Heart left ventricle (tissue), 13 donors: ENCODE measurements around the gene PABPC1L.

Experiments
- CTCF ChIP-seq, 12 donors: fragments of 200-600 bp; sonication (generic) in 4 of 12; IDR thresholded peaks; one replicate each; pipeline versions ENCODE4 v1.5.0 to v1.8.0; 2018 to 2022; ENCODE audit warnings: antibody characterized with exemption in 12 of 12, mild to moderate bottlenecking in 5 of 12
- POLR2A ChIP-seq, 2 donors: fragments of 450-650 bp; IDR thresholded peaks; one replicate each; pipeline ENCODE4 v1.6.1; 2017; ENCODE audit warnings: antibody characterized with exemption in 2 of 2, mild to moderate bottlenecking in 2 of 2, moderate library complexity in 2 of 2
- donor health status: ischemic (EF 13 %, LVEDD 7.1; RV severe dilation, severe dysfunction).
- donor health status: DM: no; HTN: yes; CAD: no.
- donor health status: DM: no; HTN: no; CAD: no.
- donor health status: ischemic (EF 25% LVEDD 6.9; RV normal size, moderate dysfunction).
- donor health status: ischemic (EF 25% LVEDD 5.7; RV mildly dilated, moderate dysfunction).
- donor health status: ischemic (EF 35%, LVEDD 5.7; RV mildly dilated, moderate dysfunction).
- donor health status: nonischemic (EF 11% LVEDD 7.7; RV severe dilation, severe dysfunction).
- donor health status: DM: yes; HTN: yes; CAD: no.
- donor health status: PGD.
- donor health status: ischemic (EF 29% LVEDD 5.4; RV normal size, mild dysfunction).
- donor health status: nonischemic (EF 23%, LVEDD 6.1; RV moderate dilation, normal function).

GRCh38 chr20:44917399-44917798, 7.5 kb downstream of the PABPC1L start:
- no peak for TF ChIP-seq CTCF (IDR thresholded peaks at IDR 0.05)
- TF ChIP-seq POLR2A (IDR thresholded peaks at IDR 0.05): no peak
